HG03565 (cell line): Measurements from ENCODE around the gene SLC25A20.
"Not testable (repeated sequence)": the region's sequence is repeated elsewhere in the genome, so short reads cannot be mapped to it uniquely, and the experiment has no call there.

Experiments used
- ATAC-seq: cut with Tn5 transposase; IDR thresholded peaks from one replicate; pipeline ENCODE4 v1.9.1; 2021; ENCODE audit warnings: mild to moderate bottlenecking, moderate library complexity; ENCODE audit not compliant: unreplicated experiment

Gene SLC25A20, protein sequence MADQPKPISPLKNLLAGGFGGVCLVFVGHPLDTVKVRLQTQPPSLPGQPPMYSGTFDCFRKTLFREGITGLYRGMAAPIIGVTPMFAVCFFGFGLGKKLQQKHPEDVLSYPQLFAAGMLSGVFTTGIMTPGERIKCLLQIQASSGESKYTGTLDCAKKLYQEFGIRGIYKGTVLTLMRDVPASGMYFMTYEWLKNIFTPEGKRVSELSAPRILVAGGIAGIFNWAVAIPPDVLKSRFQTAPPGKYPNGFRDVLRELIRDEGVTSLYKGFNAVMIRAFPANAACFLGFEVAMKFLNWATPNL

DNA sequence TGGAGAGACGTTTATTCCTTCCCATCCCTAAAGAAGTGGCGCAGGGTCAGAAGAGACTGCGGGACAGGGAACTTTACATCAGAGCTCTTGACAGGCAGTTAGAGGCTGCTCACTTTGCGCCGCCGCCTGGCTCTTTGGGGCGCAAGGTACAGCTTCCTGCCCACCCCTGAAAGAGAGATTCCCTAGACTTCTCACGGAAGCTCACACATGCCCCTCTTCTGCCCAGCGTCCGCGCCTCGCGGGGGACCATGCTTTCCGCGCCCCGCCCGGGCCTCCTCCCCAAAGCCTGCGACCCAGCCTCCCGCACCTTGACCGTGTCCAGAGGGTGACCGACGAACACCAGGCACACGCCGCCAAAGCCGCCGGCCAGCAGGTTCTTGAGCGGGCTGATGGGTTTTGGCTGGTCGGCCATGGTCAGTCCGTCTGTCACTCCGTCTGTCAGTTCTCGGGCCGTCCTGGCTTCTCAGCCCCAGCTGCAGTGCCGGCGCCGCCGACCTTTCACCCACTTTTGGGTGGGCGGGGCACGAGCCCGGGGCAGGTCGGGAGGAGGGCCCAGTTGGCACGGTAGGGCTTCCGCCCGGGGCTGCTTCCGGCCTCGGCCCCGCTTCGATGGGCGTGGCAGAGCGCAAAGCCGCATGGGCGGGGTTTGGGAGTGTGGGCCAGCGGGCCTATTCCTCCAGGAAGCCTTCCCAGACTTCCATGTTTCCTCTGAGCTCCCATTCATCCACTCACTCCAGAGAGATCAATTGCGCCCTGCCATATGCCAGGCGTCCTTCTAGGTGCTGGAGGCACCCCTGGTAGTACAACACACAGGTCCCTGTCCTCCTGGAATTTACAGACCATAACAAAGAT, at the start of gene SLC25A20:
Gene SLC25A20, minus strand, starts transcription at position 500 of the 852 bp plus-strand sequence. Its CDS starts 88 bp downstream, at position 412.
- peak; percentile 75 for ATAC-seq

DNA sequence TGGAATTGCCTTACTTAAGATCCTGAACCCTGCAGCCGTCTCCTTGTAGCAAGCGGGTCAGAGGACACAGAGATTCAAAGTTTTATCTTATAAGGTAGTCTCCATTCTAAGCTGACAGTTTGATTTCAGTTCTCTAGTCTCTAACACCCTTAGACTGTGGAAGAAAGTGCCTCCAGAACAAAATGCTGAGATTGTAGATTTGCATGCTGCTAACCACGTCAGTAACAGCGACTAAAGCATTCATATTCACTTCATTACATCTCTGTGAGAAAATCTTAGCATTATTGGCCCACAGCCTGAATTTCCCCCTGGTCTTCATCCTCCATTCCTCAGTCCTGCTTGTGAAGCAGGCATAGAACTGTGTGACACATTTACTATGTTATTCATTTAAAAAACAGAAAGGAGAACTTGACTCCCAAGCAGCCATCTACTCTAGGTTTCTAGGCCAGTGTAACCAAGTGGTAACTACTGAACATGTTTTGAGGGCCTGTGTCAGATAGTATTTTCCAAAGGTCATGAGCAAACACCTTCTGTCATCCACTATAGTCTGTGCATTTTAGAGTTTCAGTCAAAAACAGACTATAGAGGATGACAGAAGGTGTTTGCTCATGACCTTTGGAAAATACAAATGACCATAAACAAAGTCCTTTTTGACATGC, 47.3 kb upstream of the SLC25A20 start:
- no peak for ATAC-seq

DNA sequence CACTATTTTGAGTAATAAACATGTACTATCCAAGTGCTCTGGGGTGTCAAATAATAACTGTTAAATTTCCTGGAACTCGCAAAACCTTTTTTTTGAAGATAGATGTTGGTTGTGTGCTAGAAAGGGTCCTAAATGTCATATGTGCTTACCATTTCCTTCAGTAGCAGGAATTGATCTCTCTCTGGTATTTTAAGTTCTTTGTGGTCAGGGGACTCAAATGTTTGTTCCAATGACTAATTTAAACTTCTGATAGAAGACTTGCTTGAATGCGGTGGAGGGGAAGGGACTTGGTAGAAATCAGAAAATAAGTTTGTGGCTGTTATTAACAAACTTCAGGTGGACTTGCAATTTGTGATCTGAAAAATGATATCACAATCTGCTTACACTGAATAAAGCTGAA, 46.8 kb upstream of the SLC25A20 start:
- no peak for ATAC-seq

DNA sequence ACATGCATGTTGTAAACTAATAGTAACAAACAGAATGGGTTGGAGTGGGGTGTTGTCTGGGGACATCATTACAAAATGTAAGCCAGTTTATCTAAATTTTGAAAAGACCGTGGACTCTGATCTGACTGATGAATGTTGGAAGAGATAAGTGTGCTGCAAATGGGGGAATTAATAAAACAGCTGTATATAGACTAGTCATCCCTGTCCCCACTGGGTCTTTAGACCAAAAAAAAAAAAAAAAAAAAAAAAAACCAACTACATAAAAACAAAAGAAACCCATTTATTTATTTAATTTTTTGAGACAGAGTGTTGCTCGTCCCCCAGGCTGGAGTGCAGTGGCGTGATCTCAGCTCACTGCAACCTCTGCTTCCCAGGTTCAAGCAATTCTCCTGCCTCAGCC, 40.0 kb upstream of the SLC25A20 start:
- no peak for ATAC-seq

DNA sequence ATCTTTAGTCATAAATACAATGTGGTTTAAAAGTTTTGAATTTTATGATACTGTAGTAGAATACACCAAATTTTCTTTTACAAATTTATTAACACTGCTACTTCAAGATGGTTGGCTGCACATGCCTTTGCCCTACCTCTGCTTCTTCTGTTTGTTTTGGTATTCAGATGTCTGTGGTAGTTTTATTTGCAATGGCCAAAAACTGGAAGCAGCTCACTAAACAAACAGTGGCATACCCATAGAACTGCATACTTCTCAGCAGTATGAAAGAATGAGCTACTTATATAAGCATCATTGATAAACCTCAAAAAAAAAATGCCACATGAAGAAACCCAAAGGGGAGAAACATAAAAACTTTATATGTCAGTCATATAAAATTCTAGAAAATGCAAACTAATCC, 39.5 kb upstream of the SLC25A20 start:
- ATAC-seq: no peak

DNA sequence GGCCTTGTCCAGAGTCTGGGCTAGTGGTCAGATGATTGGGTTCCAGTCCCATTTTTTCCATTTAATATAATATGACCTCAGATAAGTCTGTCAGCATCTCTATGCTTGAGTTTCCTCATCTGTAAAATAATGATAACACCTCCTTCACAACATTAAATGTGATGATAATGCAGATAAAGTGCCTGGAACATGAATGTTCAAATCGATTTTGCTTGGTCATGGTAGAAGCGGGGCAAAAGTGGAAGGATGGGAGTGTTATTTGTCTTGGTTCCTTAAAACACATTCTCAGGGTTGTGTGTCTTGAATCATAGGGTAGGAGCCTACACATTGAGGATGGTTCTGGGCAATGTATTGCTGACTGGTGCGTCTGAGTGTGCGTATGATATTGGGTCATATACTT, 36.8 kb upstream of the SLC25A20 start:
- no peak for ATAC-seq

DNA sequence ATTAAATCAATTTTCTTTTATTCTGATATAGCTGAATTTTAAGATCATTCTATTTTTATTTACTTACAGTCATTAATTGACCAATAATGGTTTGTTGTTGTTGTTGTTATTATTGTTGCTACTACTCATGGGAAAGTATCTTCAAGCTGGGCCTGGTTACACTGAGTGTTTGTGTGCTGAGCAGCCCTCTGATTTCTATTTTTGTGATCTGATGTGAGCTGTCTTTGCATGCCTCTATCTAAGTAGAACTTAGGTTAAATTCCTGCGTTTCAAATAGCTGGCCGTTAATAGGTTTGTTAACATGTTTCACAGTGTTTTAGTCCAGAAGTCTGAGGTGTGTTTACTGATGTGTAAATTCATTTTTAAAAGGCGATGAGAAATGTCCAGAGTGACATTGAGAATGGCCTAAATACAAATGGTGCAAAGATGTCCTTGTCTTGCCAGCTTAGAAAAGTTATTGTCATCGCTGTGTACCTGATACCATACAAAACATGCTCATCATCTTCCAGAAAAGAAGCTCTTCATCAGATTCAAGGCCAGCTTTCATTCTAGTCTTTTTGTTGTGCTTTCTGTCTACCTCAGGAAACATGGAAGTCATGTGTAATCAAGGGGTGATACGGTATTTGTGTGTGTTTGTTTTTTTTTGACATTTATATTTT, 35.8 kb upstream of the SLC25A20 start:
- no peak for ATAC-seq

DNA sequence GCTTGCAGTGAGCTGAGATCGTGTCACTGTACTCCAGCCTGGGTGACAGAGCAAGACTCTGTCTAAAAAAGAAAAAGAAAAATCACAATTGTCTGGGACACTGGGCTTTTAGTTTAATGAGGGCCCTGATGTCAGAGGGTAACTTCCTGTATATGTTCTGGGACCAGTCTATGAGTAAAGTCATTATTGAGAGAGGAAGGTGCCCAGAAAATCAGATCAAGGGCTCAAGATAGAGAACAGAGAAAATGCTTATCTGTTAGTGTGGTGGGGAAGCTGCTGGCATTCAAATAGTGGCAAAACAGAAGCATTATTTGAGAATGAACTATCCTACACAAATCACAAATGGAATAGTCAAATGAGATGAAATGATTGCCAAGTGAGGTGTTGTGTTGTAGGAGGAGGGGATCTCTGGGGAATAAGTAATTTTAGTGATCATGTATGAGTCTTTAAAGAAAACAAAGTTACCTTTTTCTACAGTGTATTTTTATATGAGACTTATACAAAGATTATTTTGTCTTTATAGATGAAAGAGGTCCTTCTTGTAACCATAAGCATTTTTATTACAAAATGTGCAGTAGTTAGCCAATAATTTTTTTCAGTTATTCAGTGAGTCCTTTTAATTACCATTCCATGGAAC, 33.4 kb upstream of the SLC25A20 start:
- no peak for ATAC-seq

DNA sequence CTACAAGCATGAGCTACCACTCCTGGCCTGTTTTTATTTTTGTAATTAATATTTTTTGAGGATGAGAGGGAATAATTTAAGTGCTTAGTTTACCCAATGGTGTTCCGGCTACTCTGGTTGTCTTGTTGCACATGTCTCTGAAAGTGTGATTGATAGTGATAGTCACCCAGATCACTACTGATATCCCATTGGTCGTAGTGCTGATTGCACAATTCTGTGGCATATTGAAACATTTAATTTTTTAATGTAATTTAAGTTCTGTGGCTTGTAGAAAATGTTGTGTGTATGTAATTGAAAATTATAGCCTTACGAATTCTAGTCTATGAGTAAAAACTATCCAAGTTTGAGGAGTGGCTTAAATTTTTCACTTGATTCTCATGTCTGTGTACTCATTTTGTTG, 31.9 kb upstream of the SLC25A20 start:
- ATAC-seq: no peak

DNA sequence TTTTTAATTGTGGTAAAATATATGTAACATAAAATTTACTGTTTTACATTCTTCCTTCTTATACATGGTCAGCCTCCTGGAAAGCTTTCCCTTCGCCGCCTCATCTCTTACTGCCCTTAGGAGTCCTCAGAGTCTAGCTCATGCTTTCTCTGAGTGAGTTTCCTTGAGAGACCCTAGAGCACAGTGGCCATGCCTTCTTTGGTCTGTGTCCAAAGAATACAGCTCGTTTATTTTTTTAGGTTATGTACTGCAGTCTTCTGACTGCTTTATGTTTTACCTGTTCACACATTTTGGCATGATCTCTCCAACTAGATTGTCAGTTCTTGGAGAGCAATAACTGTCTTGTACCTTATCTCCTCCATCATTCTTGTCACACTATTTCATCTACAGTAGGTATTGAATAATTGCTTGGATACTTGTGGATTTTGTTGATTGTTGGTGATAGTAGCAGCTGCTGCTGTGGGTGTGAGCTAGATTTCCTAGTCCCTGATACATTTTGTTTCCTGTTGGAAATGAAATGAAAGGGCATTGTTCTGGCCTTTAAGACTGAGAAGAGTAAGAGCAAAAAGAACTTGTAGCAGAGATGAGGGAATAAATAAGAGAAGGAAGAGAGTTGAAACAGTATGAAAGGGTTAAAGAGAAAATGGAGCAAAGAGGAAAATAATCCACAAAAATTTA, 30.8 kb upstream of the SLC25A20 start:
- no peak for ATAC-seq

DNA sequence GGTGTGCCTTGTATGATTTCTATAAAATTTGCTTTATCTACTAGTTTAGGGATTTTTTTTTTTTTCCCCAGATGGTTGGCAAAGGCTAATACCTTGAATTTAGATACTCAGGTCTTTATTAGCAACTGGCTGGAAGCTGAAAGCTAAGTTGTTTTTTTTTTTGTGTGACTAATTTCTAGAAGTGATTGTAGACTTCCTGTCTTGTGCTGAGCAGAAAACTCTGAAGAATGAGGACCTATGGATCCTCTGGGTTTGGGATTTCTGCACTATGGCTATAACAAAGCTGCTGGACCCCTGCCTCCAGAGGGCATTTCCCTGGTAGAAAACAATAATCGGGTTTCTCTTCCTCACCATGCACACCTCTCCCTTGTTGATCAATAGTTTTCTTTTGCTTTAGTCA, 30.0 kb upstream of the SLC25A20 start:
- no peak for ATAC-seq

DNA sequence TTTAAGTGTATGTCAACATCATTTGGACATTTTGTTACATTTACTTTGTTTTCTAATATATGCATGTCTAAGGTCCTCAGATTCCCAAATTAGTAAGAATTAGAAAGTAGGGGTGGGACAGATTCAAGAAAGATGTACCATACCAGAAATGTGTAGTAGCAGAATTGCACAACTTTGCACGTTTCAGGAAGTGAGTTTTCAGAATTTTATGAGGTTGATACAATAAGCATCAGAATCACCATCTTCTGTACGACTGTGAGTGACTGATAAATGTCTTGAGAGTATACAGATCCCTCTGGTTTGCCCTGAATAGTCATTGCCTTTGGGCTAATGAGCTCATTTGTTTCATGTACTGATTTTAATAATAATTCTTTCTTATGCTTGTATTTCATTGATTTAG, 29.2 kb upstream of the SLC25A20 start:
- ATAC-seq: no peak

DNA sequence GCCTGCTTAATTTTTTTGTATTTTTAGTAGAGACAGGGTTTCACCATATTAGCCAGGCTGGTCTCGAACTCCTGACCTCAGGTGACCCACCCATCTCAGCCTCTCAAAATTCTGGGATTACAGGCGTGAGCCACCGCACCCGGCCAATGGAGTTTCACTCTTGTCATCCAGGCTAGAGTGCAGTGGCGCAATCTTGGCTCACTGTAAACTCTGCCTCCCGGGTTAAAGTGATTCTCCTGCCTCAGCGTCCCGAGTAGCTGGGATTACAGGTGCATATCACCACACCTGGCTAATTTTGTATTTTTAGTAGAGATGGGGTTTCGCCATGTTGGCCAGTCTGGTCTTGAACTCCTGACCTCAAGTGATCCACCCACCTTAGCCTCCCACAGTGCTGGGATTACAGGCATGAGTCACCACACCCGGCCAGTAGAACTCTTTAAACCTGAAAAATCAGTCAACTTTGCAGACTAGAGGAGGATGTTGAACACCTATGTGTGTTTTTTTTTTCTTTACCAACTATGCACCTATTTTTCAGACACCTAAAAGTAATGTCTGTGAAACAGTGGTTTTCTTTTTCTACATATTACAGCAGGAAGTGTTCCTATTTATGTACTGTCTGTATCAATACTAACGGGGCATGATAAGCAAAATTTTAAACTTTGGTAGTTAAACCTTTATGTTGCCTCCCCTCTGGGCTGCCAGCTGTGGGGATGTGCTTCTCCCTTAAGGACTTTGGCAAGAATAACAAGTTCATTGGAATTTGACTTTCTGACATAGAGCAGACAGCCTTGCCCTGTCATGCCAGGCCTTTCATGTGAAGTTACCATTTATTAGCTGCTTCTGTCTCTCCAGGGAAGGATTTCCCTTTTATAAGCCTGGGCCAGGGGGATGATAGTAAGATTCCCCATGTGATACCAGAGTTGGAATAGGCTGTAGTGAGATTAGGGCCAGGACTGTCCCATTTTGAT, 28.0 kb upstream of the SLC25A20 start:
- no peak for ATAC-seq

DNA sequence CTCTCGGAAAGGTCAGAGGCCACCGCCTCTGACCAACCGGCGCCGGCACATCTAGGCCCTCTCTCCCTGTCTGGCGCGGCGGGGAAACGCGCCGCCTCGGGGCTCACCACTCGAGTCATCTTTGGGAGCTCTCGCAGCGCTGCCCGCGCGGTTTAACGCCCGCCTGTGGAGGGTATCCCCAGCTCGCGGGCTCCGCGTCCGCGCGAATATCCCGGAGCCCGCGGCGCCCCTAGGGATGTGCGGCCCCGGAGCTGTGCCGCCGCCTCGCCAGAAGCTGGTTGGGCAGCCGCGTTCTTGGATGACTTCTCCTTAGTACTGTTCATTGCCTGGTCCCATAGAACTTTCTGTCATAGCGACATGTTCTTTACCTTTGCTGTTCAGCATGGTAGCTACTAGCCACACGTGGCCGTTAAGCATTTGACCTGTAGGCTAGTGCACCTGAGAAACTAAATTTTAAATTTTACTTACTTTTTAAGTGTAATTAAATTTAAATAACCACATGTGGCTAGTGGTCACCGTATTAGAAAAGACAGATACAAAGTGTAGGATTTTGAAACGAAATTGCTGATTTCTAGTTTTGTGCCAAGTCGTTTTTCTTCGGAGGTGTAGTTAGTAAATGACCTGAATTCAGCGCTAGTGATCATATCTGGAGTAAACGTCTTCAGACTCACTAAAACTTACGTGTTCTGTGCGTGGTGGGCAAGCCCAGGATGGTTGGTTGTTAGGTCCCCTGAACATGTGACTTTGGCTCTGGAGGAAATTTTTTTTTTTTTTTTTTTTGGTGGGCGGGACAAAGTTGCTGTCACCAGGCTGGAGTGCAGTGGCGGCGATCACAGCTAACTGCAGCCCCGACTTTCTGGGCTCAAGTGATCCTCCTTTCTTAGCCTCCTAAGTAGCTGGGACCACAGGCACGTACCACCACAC, 20.8 kb upstream of the SLC25A20 start:
- ATAC-seq: peak; percentile 15

DNA sequence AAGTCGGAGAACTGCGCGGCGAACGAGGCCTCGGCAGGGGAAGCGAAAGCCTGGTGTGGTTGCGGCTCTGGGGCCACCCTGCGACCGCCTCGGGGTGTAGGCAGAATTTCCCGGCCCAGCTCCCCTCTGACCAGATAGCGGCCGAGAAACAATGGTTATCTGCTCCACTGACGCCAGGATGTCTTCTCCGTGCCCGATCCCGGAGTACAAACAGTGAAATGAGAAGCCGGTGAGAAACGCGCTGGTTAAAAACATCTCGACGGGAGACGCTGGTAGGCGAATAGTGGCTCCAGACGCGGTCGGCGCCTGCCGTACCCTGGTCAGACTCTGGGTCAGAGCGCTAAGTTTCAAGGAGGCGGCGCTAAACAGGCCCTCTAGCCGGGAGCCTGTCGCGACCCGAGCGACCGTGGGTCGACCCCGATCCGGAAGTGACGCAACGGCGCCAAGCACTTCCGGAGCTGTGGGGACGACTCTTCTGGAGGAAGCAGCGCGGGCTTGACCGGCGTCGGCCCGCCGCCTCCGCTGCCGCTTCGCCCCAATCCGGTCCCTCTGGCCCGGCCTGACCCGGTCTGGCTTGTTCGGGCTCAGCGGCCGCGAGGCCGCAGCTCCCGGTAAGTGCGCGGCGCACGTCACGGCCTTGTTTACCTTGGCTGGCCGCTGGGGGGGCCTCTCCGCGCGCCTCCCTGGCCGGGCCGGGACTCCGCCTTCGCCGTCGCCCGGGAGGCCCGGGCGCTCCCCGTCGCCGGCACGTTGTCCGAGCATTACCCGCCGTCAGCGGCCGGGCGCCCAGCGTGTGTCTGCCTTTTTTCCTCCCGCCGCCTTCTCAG, 19.9 kb upstream of the SLC25A20 start, which contains the start of gene ARIH2:
Gene ARIH2, plus strand, starts transcription at position 455 of the 827 bp plus-strand sequence. CDS start 8,717 bp downstream, outside the sequence.
- ATAC-seq: peak; percentile 66

DNA sequence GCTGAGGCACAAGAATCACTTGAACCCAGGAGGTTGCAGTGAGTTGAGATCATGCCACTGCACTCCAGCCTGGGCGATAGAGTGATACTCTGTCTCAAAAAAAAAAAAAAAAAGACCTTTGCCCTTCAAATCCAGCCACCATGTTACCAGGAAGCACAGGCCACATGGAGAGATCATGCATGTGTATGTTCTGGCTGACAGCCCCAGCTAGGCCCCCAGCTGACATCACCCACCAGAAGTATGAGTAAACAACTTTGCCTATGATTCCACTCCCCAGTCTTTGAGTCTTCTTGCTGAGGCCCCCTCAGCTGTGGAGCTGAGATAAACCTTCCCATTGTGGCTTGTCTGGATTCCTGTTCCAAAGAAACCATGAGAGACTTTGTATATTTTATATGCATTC, 16.6 kb upstream of the SLC25A20 start:
- no peak for ATAC-seq

DNA sequence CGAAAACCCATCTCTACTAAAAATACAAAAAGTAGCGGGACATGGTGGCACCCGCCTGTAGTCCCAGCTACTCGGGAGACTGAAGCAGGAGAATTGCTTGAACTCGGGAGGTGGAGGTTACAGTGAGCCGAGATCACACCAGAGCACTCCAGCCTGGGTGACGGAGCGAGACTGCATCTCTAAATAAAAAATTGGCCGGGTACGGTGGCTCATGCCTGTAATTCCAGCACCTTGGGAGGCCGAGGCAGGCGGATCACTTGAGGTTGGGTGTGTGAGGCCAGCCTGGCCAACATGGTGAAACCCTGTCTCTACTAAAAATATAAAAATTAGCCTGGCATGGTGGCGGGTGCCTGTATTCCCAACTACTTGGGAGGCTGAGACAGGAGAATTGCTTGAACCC, 8.3 kb upstream of the SLC25A20 start:
- not testable (repeated sequence) for ATAC-seq
